NCI-H524 (cell line): ENCODE measurements around the gene DYNLT2B.
"Not testable (repeated sequence)": the region's sequence is repeated elsewhere in the genome, so short reads cannot be mapped to it uniquely, and the experiment has no call there.

Experiments used
- DNase-seq, 2 experiments: peaks; one replicate each; lab custom pipeline; 2025; lab: John Stamatoyannopoulos, UW

DYNLT2B gene

DNA sequence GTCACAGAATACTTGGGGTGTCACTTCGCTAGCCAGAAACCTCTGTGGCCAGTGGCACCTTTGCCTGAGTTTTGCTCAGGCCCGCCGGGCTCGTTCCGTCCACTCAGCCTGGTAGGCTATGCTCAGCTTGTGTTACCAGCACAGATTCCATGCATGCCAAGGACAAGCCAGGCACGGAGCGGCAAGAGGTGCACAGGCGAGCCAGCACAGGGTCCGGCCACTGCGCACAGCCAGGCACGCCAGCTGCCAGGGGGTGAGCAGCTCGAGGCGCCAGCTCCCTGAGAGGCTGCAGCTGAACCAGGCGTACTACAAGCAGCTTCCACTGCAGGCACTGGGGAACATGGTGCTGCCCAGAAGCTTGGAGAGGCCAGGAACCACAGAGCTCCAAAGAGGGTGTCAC is 45.2 kb downstream of the DYNLT2B start:
- no peak for DNase-seq

DNA sequence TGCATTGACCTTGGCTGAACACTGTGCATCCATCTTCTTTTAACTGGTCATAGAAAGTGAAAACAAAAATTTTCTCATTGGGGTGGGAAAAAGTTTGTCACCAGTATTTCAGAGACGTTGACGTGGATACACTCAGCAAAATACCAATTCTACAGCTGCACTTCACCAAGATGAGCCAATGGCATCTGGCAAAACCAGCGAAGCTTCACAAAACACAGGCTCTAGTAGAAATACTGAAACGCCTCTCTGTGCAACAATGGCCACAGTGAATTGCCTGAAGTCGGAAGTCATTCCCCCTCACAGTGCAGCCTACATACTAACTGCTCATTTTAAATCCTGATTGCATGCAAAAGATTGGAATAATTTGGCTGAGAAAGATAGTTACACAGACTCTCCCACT is 47.5 kb downstream of the DYNLT2B start:
- no peak for DNase-seq

DNA sequence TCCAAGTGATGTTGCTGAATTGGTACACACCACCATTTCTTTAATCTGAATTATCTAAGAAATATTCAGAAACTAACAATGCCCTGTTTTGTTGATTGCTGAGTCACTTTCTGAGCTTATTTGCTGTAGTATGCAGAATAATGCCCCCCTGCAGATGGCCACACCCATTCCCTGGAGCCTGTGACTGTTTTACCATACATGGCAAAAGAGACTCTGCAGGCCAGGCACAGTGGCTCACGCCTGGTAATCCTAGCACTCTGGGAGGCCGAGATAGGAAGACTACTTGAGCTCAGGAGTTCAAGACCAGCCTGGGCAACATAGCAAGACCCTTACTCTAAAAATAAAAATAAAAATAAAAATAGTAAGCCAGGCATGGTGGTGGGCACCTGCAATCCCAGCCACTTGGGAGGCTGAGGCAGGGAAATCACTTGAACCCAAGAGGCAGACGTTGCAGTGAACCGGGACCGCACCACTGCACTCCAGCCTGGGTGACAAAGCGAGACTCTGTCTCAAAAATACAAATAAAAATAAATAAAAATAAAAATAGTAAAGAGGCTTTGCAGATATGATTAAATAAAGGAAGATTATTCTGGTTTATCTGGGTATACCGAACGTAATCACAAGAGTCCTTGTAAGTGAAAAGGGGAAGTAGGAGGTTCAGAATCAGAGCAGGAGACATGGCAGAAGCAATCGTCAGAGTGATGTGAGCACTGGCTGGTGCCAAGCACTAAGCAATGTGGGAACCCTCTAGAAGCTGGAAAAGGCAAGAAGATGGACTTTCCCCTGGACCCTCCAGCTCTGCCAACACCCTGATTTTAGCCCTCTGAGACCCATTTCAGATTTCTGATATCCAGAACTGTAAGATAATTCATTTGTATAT is 49.5 kb downstream of the DYNLT2B start:
- DNase-seq = no peak

DNA sequence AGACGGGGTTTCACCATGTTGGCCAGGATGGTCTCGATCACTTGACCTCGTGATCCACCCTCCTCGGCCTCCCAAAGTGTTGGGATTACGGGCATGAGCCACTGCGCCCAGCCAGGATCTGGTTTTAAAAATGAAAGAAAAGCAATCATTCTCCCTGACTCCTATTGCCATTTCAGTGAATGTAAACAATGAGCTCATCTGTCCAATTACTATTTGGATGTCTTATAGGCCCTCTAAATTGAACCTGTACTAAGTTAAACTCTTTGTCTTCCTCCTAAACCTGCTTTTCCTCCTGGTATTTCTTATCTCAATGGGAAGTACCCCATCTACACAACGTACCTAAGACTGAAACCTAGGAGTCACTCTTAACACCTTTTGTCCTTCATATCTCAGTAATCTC is 54.2 kb downstream of the DYNLT2B start:
- DNase-seq = no peak

DNA sequence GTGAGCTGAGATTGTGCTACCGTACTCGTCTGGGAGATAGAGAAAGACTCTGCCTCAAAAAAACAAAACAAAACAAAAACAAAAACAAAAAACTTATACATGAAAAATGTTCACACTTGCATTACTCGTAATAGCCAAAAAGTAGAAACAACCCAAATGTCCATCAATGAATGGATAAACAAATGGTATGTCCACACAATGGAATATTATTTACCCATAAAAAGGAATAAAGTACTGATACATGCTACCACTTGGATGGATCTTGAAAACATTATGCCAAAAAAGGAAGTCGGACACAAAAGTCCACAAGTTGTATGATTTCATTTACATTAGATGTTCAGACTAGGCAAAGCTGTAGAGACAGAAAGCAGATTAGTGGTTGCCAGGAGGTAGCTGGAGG is 57.3 kb downstream of the DYNLT2B start:
- no peak for DNase-seq

DNA sequence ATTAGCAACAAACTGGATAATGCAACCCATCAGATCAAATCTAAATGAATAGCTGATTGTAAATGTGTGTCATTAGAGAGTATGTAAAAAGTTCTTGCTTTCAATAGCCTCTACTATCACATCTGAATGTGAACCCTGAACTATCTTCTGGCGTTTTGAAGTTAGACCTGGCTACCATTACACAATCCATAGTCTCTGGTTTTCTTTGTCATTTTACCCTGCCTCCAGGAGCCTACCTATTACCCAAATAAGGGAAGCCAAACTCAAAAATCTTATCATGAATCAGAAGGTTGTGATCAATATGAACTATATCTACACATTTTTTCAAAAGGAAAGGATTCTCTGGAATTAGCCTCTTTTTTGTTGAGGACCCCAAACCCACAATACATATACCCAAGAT is 62.3 kb downstream of the DYNLT2B start:
- DNase-seq = no peak

DNA sequence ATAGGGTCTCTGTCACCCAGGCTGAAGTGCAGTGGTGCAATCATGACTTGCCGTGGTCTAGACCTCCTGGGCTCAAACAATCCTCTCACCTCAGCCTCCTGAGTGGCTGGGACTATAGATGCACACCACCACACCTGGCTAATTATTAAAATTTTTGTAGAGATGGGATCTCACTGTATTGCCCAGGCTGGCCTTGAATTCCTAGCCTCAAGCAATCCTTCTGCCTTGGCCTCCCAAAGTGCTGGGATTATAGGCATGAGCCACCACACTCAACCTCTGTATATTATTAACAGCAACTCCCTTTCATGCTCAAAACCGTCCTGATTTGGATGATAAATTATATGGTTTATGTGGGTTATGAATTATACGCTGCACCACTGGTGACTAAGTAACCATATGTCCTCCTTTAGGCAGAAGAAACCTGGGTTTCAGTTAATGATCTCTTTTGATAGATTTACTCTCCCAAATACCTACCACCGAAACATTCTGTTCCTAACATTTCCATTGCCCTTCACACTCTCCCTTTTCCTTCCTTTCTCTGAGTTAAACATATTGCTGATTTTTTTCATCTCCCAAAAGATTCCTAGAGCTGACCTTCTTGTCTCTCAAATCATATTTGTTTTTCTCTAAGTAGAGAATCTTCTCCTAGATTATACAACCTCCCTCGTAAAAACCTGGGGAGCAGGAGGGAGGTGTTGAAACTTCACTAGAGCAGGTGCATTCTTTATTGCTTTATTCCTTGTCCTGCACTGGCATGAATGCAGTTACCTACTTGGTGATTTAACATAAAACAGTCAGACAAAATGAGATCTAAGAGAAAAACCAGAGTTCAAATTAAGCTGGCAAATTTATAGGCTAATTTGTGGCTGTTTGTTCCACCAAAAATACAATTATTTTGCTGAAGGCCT is 63.4 kb downstream of the DYNLT2B start:
- no peak for DNase-seq

DNA sequence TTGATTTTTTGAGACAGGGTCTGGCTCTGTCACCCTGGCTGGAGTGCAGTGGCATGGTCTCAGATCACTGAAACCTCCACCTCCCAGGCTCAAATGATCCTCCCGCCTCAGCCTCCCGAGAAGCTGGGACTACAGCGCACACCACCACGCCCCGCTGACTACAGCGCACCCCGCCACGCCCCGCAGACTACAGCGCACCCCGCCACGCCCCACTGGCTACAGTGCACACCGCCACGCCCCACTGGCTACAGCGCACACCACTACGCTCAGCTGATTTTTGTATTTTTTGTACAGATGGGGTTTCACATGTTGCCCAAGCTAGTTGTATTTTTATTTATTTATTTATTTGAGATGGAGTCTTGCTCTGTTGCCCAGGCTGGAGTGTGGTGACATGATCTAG is 66.1 kb downstream of the DYNLT2B start:
- DNase-seq = no peak

DNA sequence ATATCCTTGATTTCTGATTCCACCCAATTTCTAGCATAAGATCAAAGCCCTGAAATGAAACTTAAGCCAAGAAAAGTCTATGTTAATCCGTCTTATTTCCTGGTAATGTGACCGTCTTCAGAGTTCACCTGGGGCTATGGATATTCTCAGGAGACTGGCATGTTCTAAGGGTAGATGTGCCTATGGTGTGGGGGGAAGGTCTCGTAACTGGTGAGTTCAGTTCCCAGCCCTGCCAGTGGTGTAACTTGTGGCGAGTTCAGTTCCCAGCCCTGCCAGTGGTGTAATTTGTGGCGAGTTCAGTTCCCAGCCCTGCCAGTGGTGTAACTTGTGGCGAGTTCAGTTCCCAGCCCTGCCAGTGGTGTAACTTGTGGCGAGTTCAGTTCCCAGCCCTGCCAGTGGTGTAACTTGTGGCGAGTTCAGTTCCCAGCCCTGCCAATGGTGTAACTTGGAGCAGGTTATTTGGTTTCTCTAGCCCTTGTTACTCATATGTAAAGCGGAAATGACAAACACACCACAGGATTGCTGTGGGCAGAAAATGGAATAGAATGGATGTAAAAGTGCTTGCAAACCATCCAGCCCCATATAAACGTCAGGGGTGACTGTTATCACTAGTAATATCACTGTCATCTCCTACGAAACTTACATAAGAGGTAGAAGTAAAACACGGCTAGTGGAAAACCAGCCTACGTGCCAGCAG is 71.3 kb downstream of the DYNLT2B start:
- no peak for DNase-seq

DNA sequence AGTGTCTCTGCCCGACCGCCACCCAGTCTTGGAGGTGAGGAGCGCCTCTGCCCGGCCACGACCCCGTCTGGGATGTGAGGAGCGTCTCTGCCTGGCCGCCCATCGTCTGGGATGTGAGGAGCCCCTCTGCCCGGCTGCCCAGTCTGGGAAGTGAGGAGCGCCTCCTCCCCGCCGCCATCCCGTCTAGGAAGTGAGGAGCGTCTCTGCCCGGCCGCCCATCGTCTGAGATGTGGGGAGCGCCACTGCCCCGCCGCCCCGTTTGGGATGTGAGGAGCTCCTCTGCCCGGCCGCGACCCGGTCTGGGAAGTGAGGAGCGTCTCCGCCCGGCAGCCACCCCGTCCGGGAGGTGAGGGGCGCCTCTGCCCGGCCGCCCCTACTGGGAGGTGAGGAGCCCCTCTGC is 73.9 kb downstream of the DYNLT2B start:
- DNase-seq = not testable (repeated sequence)

DNA sequence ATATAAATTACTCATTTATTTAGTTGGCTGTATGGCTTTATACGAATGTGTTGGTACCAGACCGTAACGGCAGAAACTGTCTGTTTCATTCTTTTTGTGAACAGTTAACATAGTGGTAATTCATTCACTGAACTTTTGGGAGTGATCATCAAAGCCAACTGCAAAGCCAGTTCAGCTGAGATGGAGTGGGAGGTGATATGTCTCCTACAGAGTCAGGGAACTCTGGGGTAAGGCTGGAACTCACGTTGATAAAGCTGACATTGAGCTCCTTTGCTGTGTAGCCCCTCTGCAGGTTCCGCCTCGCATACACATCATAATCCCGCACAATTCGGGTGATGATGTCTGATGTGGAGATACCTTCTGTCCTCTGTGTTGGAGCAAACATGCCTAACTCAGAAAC is 76.3 kb downstream of the DYNLT2B start:
- no peak for DNase-seq
